Right atrium auricular region (tissue), 2 donors: Measurements from ENCODE around the gene TEX11. TPM values are rescaled to one million over a fixed set of nuclear protein-coding genes. Genes with fewer than 3 reads are reported as not detected.

Source experiments
- DNase-seq: peaks from one replicate; pipeline ENCODE4 v3.0.0-alpha.2; 2019; ENCODE audit warnings: low spot score
- H3K27ac ChIP-seq, 2 donors: fragments of 200-600 bp; sonication (generic); 1 replicate in 1 of 2; 2 replicates in 1 of 2; pipeline ENCODE4 v1.5.1; 2016 to 2019
- H3K27me3 ChIP-seq, 2 donors: fragments of 200-600 bp; sonication (generic); one replicate each; pipeline versions ENCODE4 v1.5.1 to v1.6.0; 2017 to 2019
- H3K36me3 ChIP-seq: fragments of 200-600 bp; sonication (generic); one replicate; pipeline ENCODE4 v1.5.1; 2016
- H3K4me1 ChIP-seq, 2 donors: fragments of 200-600 bp; sonication (generic); one replicate each; pipeline versions ENCODE4 v1.5.1 to v1.6.0; 2017 to 2019
- H3K4me3 ChIP-seq, 2 donors: fragments of 200-600 bp; sonication (generic); 1 replicate in 1 of 2; 2 replicates in 1 of 2; pipeline ENCODE4 v1.5.1; 2017 to 2019; ENCODE audit warnings: mild to moderate bottlenecking in 1 of 2, moderate library complexity in 1 of 2
- H3K9me3 ChIP-seq, 2 donors: fragments of 200-600 bp; sonication (generic); one replicate each; pipeline ENCODE4 v1.5.1; 2019
- total RNA-seq, 2 donors: library from RNA; depleted of rRNA; stranded (reverse); fragments of >200 nt; gene quantifications; one replicate each; pipeline ENCODE4 v1.1.0, GENCODE V29; 2016
- TF ChIP-seq, protein P1 (sequence below), 2 donors: fragments of 200-600 bp; sonication (generic); IDR thresholded peaks; one replicate each; pipeline ENCODE4 v1.5.1; 2019; ENCODE audit warnings: antibody characterized with exemption in 2 of 2

The TEX11 gene
- total RNA-seq, 2 donors from 2014 or later = not detected

DNA sequence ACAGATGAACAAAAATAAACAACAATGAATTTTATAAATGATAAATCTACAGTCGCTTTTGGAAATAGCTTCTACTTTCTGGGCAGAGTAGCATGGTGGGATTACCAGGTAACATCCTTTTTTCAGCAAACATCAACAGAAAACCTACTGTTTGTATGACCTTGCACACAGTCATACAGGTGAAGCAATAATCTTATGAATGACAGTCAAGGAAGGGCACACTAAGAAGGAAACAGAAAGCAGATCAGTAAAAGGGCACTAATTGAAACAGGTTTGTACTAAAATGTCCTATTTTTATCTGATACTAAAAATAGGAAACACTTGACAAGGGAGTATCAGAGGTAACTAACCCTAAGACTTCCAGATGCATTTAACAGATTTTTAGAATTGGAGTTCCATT, 355.0 kb downstream of the TEX11 start:
- no peaks in the 10 kb centered on the region for H3K36me3 ChIP-seq
- TF ChIP-seq, protein P1, sequence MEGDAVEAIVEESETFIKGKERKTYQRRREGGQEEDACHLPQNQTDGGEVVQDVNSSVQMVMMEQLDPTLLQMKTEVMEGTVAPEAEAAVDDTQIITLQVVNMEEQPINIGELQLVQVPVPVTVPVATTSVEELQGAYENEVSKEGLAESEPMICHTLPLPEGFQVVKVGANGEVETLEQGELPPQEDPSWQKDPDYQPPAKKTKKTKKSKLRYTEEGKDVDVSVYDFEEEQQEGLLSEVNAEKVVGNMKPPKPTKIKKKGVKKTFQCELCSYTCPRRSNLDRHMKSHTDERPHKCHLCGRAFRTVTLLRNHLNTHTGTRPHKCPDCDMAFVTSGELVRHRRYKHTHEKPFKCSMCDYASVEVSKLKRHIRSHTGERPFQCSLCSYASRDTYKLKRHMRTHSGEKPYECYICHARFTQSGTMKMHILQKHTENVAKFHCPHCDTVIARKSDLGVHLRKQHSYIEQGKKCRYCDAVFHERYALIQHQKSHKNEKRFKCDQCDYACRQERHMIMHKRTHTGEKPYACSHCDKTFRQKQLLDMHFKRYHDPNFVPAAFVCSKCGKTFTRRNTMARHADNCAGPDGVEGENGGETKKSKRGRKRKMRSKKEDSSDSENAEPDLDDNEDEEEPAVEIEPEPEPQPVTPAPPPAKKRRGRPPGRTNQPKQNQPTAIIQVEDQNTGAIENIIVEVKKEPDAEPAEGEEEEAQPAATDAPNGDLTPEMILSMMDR (IDR thresholded peaks at IDR 0.05) = no peak

DNA sequence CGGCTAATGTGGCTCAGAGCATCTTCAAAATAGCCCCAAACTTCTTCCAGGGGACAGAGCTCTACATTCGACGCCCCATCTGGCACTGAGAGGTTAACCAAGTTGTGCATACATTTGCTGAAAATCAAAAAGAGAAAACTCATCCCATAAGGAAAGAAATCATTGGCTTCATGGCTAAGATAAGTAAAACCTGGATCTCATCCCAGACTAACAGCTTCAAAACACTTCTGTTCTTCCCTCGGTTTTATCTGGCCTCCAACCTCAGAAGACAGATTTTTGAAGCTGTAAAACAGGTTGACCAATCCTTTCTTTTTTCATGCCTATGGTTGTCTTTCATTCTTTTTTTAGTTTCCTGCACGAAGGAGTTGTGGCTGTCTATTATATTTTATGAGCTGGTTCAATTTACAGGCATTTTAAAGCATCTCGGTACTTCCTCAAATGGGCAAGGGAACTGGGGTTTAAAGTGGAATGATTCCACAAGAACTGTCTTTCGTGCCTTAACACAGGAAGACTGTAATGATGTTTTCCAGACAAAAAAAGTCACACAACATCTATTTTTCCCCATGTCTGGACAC, 356.3 kb downstream of the TEX11 start:
- no peak overlapping the region for H3K4me3 ChIP-seq
- H3K27ac ChIP-seq = no peak overlapping the region
- no peaks in the 10 kb centered on the region for H3K4me1 ChIP-seq
- TF ChIP-seq, protein P1 (IDR thresholded peaks at IDR 0.05) = no peak
- no peaks in the 10 kb centered on the region for H3K36me3 ChIP-seq
- H3K27me3 ChIP-seq = no peaks in the 10 kb centered on the region
- no peaks in the 10 kb centered on the region for H3K9me3 ChIP-seq
- no peak for DNase-seq

More for the DNA sequence above, 355.0 kb downstream of the TEX11 start:
- H3K4me1 ChIP-seq = no peaks in the 10 kb centered on the region
- DNase-seq = no peak
- no peak overlapping the region for H3K27ac ChIP-seq
- H3K9me3 ChIP-seq = peaks cover 0 to 4% of the 10 kb centered on the region in 2 donors
- no peak overlapping the region for H3K4me3 ChIP-seq
- H3K27me3 ChIP-seq = no peaks in the 10 kb centered on the region

DNA sequence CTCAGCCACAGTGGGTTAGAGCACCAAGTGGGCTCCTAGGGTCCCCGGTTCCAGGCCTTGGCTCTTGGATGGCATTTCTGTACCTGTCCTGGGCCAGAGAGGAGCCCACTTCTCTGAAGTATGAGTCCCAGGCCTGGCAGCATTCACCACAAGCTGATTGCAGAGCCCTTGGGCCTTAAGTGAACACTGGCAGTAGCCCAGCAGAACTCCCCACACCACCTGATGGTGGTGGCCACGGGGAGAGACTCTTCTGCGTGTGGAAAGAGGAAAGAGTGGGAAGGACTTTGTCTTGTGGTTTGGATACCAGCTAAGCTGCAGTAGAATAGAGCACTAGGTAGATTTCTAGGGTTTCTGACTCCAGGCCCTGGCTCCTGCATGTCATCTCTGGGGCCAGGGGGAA, 359.1 kb downstream of the TEX11 start:
- no peak overlapping the region for H3K27ac ChIP-seq
- DNase-seq = no peak
- TF ChIP-seq, protein P1 (IDR thresholded peaks at IDR 0.05) = no peak
- H3K27me3 ChIP-seq = no peaks in the 10 kb centered on the region
- H3K36me3 ChIP-seq = no peaks in the 10 kb centered on the region
- no peak overlapping the region for H3K4me3 ChIP-seq
- no peaks in the 10 kb centered on the region for H3K4me1 ChIP-seq
- no peaks in the 10 kb centered on the region for H3K9me3 ChIP-seq

DNA sequence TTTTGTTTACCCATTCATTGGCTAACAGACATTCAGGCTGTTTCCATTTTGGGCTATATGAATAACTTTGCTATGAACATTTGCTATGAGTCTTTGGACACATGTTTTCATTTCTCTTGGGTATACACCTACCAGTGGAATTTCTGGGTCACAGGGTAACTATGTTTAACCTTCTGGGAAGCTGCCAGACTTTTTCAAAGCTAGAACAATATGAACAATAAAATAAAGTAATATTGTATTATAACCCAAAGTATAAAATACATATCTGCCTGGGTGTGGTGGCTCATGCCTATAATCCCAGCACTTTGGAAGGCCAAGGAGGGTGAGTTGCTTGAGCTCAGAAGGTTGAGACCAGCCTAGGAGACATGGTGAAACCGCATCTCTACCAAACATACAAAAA, 373.3 kb downstream of the TEX11 start:
- Histone ChIP-seq H3K9me3 (no peaks in the 10 kb centered on the region), H3K4me1 (no peaks in the 10 kb centered on the region), H3K27ac (no peak overlapping the region), H3K36me3 (no peaks in the 10 kb centered on the region), H3K4me3 (no peak overlapping the region), H3K27me3 (no peaks in the 10 kb centered on the region)
- TF ChIP-seq, protein P1 (IDR thresholded peaks at IDR 0.05) = no peak
- DNase-seq = no peak

DNA sequence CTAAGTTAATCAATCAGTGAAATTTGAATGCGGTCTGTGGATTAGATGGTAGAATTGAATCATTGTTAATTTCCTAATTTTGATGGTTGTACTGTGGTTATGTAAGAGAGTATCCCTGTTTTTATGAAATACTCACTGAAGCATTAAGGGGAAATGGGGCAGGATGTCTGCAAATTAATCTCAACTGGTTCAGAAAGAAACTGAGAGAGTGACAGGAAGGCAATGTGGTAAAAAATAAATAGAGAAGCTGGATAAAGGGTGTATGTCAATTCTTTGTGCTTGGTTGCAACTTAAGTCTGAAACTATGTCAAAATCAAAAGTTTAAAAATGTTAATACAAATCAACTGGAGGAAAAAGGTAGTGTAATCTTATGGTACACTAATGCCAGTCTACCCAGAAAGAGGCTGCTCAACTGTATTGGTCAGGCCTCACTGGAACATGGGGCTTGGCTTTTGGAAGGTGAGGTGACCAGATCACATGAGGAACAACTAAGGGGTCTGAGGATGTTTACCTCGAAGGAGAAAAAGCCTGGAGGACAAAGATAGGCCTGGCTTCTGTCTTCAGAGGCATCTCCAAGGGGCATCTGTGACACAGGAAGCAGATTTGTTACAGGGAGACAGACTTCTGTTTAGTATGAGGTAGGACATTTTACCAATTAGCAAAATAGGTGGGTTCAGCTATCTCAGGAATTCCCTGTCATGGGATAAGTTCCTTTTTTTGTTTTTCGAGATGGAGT, 380.7 kb downstream of the TEX11 start:
- Histone ChIP-seq H3K36me3 (no peaks in the 10 kb centered on the region), H3K4me3 (no peak overlapping the region)
- TF ChIP-seq, protein P1 (IDR thresholded peaks at IDR 0.05) = no peak

More for the DNA sequence above, 380.7 kb downstream of the TEX11 start:
- no peaks in the 10 kb centered on the region for H3K27me3 ChIP-seq
- H3K27ac ChIP-seq = no peak overlapping the region
- no peaks in the 10 kb centered on the region for H3K4me1 ChIP-seq
- DNase-seq = no peak
- no peaks in the 10 kb centered on the region for H3K9me3 ChIP-seq
